PC-9 (cell line): ENCODE measurements around the gene PDLIM7. TPM values are rescaled to one million over a fixed set of nuclear protein-coding genes. Genes with fewer than 3 reads are reported as not detected.

Experiments used
- BruUV-seq: library from RNA; stranded (reverse); fragments of 400-500 nt; replicated peaks from 2 replicates; lab custom pipeline; 2021; lab: Mats Ljungman, UMichigan
- CTCF ChIA-PET: fragments of 300-600 bp; sonication (Branson Sonifier 250); formaldehyde crosslinking; loops from one replicate; lab custom pipeline; 2022; ENCODE audit warnings: antibody characterized with exemption; lab: Charles Lee
- POLR2A ChIA-PET: fragments of 300-600 bp; sonication (Branson Sonifier 250); formaldehyde crosslinking; loops from one replicate; lab custom pipeline; 2022; ENCODE audit warnings: antibody characterized with exemption; ENCODE audit not compliant: unreplicated experiment; lab: Charles Lee
- DNase-seq, 2 experiments: peaks; one replicate each; pipeline versions ENCODE4 v3.0.0 to v3.0.0-alpha.2; 2015 to 2022; ENCODE audit warnings: mixed read lengths in 1 of 2
- H2AFZ ChIP-seq: fragments of 200-600 bp; sonication (generic); 2 replicates; pipeline ENCODE4 v1.8.1; 2017; ENCODE audit warnings: antibody characterized with exemption
- H3F3A ChIP-seq: fragments of 200-600 bp; sonication (generic); 2 replicates; pipeline ENCODE4 v1.8.1; 2017; ENCODE audit warnings: antibody characterized with exemption, mild to moderate bottlenecking, low read depth; ENCODE audit not compliant: insufficient read depth
- H3K27ac ChIP-seq: fragments of 200-600 bp; sonication (generic); 2 replicates; pipeline ENCODE4 v1.6.1; 2016; ENCODE audit warnings: mixed run types
- H3K27me3 ChIP-seq: fragments of 200-600 bp; sonication (generic); 2 replicates; pipeline ENCODE4 v1.6.1; 2016; ENCODE audit warnings: low read depth, mixed run types; ENCODE audit not compliant: insufficient read depth
- H3K36me3 ChIP-seq: fragments of 200-600 bp; sonication (generic); 2 replicates; pipeline ENCODE4 v1.6.1; 2016; ENCODE audit warnings: low read depth, mixed run types
- H3K4me1 ChIP-seq: fragments of 200-600 bp; sonication (generic); replicated peaks from 2 replicates; pipeline ENCODE4 v1.6.1; 2016; ENCODE audit warnings: mixed run types; ENCODE audit not compliant: insufficient read depth
- H3K4me2 ChIP-seq: fragments of 200-600 bp; sonication (generic); 2 replicates; pipeline ENCODE4 v1.6.1; 2017; ENCODE audit warnings: mixed run types
- H3K4me3 ChIP-seq: fragments of 200-600 bp; sonication (generic); 2 replicates; pipeline ENCODE4 v1.6.1; 2016; ENCODE audit warnings: mixed run types
- H3K79me2 ChIP-seq: fragments of 200-600 bp; sonication (generic); 2 replicates; pipeline ENCODE4 v1.6.1; 2017; ENCODE audit warnings: low read depth, mixed run types
- H3K9me2 ChIP-seq: fragments of 200-600 bp; sonication (generic); 2 replicates; pipeline ENCODE4 v1.8.1; 2017; ENCODE audit warnings: mild to moderate bottlenecking; ENCODE audit not compliant: insufficient read depth
- H3K9me3 ChIP-seq: fragments of 200-600 bp; sonication (generic); 2 replicates; pipeline ENCODE4 v1.8.1; 2016; ENCODE audit warnings: low read depth; ENCODE audit not compliant: insufficient read depth
- H4K20me1 ChIP-seq: fragments of 200-600 bp; sonication (generic); 2 replicates; pipeline ENCODE4 v1.8.1; 2017; ENCODE audit not compliant: insufficient read depth
- EZH2 ChIP-seq: fragments of 200-600 bp; sonication (generic); IDR thresholded peaks from 2 replicates; pipeline ENCODE4 v1.8.0; 2017; ENCODE audit warnings: antibody characterized with exemption, low read depth
- intact Hi-C: fragments of 100-400 bp; cut with micrococcal nuclease; formaldehyde crosslinking; loops from one replicate; pipeline ENCODE4 v1.10.0; 2022; ENCODE audit not compliant: unreplicated experiment
- total RNA-seq: library from RNA; stranded (reverse); gene quantifications from 2 replicates; pipeline ENCODE4 v1.2.3, GENCODE V29; 2021
- TF ChIP-seq, protein P1 (sequence below): fragments of 200-600 bp; sonication (generic); conservative IDR thresholded peaks from 2 replicates; pipeline ENCODE4 v1.6.1; 2017; ENCODE audit warnings: mixed run types, antibody characterized with exemption, mild to moderate bottlenecking, moderate library complexity

The PDLIM7 gene
- total RNA-seq, 1 experiment from 2014 or later: 167 TPM

DNA sequence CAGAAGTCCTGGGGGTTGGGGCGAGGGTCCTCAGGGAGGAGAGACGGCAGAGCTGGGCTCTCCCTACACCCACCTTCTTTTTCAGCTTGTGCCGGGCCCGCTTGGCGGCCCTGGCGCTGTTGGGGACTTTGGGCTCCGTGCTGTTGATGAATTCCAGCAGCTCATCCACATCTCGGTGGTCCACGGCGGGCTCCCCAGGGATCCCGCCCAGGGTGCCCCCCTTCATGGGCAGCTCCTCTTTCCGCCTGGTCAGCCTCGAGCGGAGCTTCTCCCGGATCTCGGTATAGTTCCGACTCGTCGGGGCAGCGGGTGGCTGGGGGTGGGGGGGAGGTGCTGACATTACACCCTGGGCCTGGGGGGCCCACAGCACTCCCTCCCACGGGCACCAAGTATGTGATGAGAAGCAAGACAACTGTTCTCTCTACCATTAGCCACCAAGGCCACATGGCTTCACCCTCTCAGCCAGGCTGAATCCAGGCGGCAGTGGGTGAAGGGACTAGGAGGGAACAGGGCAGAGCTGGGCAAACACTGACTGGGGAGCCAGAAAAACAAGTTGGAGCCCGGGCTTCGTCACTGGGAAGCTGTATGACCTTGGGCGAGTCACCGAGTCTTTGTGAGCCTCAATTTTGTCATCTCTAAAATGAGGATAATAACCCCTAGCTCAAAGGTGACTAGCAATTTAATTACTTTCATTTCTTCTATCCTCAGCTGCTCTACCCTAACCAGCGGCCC lies 34.0 kb upstream of the PDLIM7 start:
- no peaks in the 10 kb centered on the region for H3K4me1 ChIP-seq
- H2AFZ ChIP-seq: no peak overlapping the region
- H3K9me2 ChIP-seq: no peaks in the 10 kb centered on the region
- ChIA-PET POLR2A (no interaction called here), CTCF (no interaction called here)
- no peak overlapping the region for H3K4me3 ChIP-seq
- no peaks in the 10 kb centered on the region for H3F3A ChIP-seq
- H3K27me3 ChIP-seq: no peaks in the 10 kb centered on the region
- TF ChIP-seq, protein P1, sequence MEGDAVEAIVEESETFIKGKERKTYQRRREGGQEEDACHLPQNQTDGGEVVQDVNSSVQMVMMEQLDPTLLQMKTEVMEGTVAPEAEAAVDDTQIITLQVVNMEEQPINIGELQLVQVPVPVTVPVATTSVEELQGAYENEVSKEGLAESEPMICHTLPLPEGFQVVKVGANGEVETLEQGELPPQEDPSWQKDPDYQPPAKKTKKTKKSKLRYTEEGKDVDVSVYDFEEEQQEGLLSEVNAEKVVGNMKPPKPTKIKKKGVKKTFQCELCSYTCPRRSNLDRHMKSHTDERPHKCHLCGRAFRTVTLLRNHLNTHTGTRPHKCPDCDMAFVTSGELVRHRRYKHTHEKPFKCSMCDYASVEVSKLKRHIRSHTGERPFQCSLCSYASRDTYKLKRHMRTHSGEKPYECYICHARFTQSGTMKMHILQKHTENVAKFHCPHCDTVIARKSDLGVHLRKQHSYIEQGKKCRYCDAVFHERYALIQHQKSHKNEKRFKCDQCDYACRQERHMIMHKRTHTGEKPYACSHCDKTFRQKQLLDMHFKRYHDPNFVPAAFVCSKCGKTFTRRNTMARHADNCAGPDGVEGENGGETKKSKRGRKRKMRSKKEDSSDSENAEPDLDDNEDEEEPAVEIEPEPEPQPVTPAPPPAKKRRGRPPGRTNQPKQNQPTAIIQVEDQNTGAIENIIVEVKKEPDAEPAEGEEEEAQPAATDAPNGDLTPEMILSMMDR: no peak
- no peak for TF ChIP-seq EZH2
- BruUV-seq: no TSS peak
- DNase-seq: no peak
- no peak overlapping the region for H3K27ac ChIP-seq
- 0 out of 2 replicates have a peak, but pooled peaks cover 7% of the 10 kb centered on the region for H4K20me1 ChIP-seq
- H3K9me3 ChIP-seq: no peaks in the 10 kb centered on the region
- H3K79me2 ChIP-seq: no peaks in the 10 kb centered on the region
- H3K36me3 ChIP-seq: peaks cover 10% of the 10 kb centered on the region
- intact Hi-C loops: no loop called here
- H3K4me2 ChIP-seq: no peak overlapping the region

DNA sequence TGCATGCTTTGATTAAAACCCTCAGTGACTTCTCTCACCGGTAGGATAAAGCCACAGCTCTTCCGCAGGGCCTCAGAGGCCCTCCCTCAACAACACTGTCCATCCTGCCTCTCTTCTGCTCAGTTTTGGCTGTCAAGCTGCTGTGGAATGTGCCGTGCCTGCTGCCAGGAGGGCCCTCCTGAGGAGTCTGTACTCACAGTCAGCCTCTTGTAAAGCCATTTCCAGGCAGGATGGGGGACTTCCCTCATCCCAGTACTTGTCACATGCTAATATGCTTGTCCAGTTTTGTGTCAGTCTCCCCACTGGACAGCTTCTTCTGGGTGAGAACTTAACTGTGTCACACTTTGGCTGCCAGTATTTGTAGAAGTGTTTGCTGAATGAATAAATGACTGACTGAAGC lies 33.2 kb upstream of the PDLIM7 start:
- Histone ChIP-seq H3K79me2 (no peaks in the 10 kb centered on the region), H4K20me1 (0 out of 2 replicates have a peak, but pooled peaks cover 7% of the 10 kb centered on the region), H3K36me3 (peaks cover 4% of the 10 kb centered on the region), H3K9me3 (no peaks in the 10 kb centered on the region), H3K4me3 (no peak overlapping the region), H3K4me1 (no peaks in the 10 kb centered on the region), H3K27ac (no peak overlapping the region), H3K27me3 (no peaks in the 10 kb centered on the region), H3K9me2 (no peaks in the 10 kb centered on the region), H2AFZ (no peak overlapping the region), H3F3A (no peaks in the 10 kb centered on the region), H3K4me2 (no peak overlapping the region)
- ChIA-PET POLR2A (interaction anchor here (0.6 kb wide), 1 partner anchor 993 kb away, joined by 3 read pairs; the partner anchor contains the start of gene RNF44), CTCF (no interaction called here)
- no TSS peak for BruUV-seq
- DNase-seq: no peak
- TF ChIP-seq, protein P1: no peak
- TF ChIP-seq EZH2: no peak
- intact Hi-C loops: no loop called here

DNA sequence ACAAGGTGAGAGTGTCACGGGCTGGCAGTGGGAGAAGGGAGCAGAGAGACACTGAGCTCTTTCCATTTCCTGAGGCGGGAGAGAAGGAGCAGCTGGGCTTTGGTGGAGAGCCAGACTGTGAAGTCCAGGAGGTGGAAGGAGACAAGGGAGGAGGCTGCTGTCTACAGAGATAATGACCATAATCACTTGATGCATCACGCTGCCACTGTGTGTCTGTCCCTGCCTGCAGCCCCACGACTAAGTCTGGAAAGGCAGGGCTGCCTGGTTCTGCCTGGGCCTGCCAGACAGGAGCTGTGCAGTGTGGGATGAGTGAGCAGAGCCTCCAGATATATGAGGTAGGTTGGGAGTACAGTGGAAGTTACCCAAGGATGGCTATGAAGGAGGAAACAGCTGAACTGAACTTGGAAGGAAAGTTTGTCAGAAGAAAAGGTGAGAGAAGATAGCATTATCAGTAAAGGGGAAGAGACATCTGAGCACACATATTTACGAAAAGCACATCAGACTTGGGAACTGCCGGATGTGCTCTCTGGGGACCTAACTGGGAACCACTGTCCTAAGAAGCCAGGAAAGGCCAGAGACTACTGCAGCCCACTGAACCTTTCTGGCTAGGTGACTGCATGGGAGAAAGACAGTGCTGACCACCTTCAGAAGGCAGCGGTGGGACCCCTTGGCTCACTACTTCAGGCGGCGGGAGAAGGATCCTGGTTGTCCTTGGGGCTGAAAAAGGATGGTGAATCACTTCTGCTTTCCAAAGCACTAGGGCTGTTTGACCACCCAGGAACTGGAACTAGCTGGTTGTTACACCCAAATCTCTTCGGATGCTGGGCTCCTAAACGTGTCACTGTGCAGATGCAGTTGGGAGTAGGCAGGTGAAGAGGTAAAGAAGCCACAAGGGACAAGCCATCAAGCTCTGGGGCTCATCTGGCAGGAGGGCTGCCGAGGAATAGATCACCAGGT lies 32.1 kb upstream of the PDLIM7 start:
- Histone ChIP-seq H3K27me3 (no peaks in the 10 kb centered on the region), H2AFZ (no peak overlapping the region), H3K79me2 (no peaks in the 10 kb centered on the region), H3K9me2 (no peaks in the 10 kb centered on the region), H3K4me1 (no peaks in the 10 kb centered on the region), H3K9me3 (no peaks in the 10 kb centered on the region), H3K27ac (no peak overlapping the region), H3K4me3 (no peak overlapping the region), H3F3A (no peaks in the 10 kb centered on the region), H3K4me2 (no peak overlapping the region), H3K36me3 (no peaks in the 10 kb centered on the region; the same call in 1 of the 2 replicates), H4K20me1 (no peaks in the 10 kb centered on the region)
- no peak for DNase-seq
- ChIA-PET CTCF (no interaction called here), POLR2A (interaction anchor here (0.6 kb wide), 1 partner anchor 992 kb away, joined by 3 read pairs; the partner anchor contains the start of gene RNF44)
- BruUV-seq: no TSS peak
- TF ChIP-seq EZH2: no peak
- TF ChIP-seq, protein P1: no peak
- intact Hi-C loops: no loop called here
